ENCODE measurements around the gene TMC1. TPM values are rescaled to one million over a fixed set of nuclear protein-coding genes. Genes with fewer than 3 reads are reported as not detected.

TMC1 gene
- total RNA-seq, 1 experiment from 2014 or later = 0.36 TPM

- no peaks in the 10 kb centered on the region for H3K9me3 ChIP-seq (ENCODE audit: control insufficient read depth, insufficient read depth, low read depth, low read length)
- no peak overlapping the region for H3K27ac ChIP-seq (ENCODE audit: low read length)
- no peak for TF ChIP-seq POLR2AphosphoS5 (IDR thresholded peaks at IDR 0.05; ENCODE audit: low read depth, low read length)
- no peak for TF ChIP-seq SIN3A (IDR thresholded peaks at IDR 0.05; ENCODE audit: borderline replicate concordance, insufficient read depth, low read depth, low read length)
- no peak for TF ChIP-seq CTCF (IDR thresholded peaks at IDR 0.05)
- TF ChIP-seq REST (IDR thresholded peaks at IDR 0.05; ENCODE audit: insufficient read depth in 1 of 2, low read depth in 2 of 2, low read length in 1 of 2) = no peak
- TF ChIP-seq TCF7L2 (IDR thresholded peaks at IDR 0.05; ENCODE audit: low read depth, low read length) = no peak
- ATAC-seq = no peak
- no peaks in the 10 kb centered on the region for H3K27me3 ChIP-seq (ENCODE audit: control insufficient read depth, insufficient read depth, low read length)
- H3K4me3 ChIP-seq (ENCODE audit: low read depth in 2 of 2, low read length in 2 of 2) = no peak overlapping the region
- intact Hi-C loops (cut with micrococcal nuclease; ENCODE audit: unreplicated experiment) = no loop called here
- DNase-seq (ENCODE audit: low read depth, low spot score) = no peak
- H3K4me1 ChIP-seq (ENCODE audit: control insufficient read depth, insufficient read depth, low read length) = no peaks in the 10 kb centered on the region
- ChIA-PET POLR2A (no interaction called here), CTCF (no interaction called here)
- in situ Hi-C loops (cut with HindIII; ENCODE audit: low pct_unique_long_range_greater_than_20kb, low sequenced_read_pairs) = no loop called here
- no peaks in the 10 kb centered on the region for H3K36me3 ChIP-seq (ENCODE audit: control insufficient read depth, insufficient read depth, low read length)
- BruUV-seq (replicated peaks) = no TSS peak
Measured at GRCh38 chr9:72667181-72667580, 145.8 kb downstream of the TMC1 start.

- CTCF ChIA-PET = no interaction called here
Measured at GRCh38 chr9:72674961-72675360, 153.6 kb downstream of the TMC1 start.

More at GRCh38 chr9:72674961-72675360, 153.6 kb downstream of the TMC1 start:
- intact Hi-C loops (cut with micrococcal nuclease; ENCODE audit: unreplicated experiment) = no loop called here
- POLR2A ChIA-PET = no interaction called here
- no TSS peak for BruUV-seq (replicated peaks)
- no peaks in the 10 kb centered on the region for H3K27me3 ChIP-seq (ENCODE audit: control insufficient read depth, insufficient read depth, low read length)
- no peak overlapping the region for H3K27ac ChIP-seq (ENCODE audit: low read length)
- no peak overlapping the region for H3K4me3 ChIP-seq (ENCODE audit: low read depth in 2 of 2, low read length in 2 of 2)
- no peaks in the 10 kb centered on the region for H3K4me1 ChIP-seq (ENCODE audit: control insufficient read depth, insufficient read depth, low read length)
- H3K36me3 ChIP-seq (ENCODE audit: control insufficient read depth, insufficient read depth, low read length) = no peaks in the 10 kb centered on the region
- ATAC-seq (no peak), DNase-seq (ENCODE audit: low read depth, low spot score) (no peak)
- no peak for TF ChIP-seq TCF7L2 (IDR thresholded peaks at IDR 0.05; ENCODE audit: low read depth, low read length)
- no peak for TF ChIP-seq REST (IDR thresholded peaks at IDR 0.05; ENCODE audit: insufficient read depth in 1 of 2, low read depth in 2 of 2, low read length in 1 of 2)
- TF ChIP-seq CTCF (IDR thresholded peaks at IDR 0.05) = no peak
- TF ChIP-seq POLR2AphosphoS5 (IDR thresholded peaks at IDR 0.05; ENCODE audit: low read depth, low read length) = no peak
- TF ChIP-seq SIN3A (IDR thresholded peaks at IDR 0.05; ENCODE audit: borderline replicate concordance, insufficient read depth, low read depth, low read length) = no peak
- H3K9me3 ChIP-seq (ENCODE audit: control insufficient read depth, insufficient read depth, low read depth, low read length) = no peaks in the 10 kb centered on the region
- in situ Hi-C loops (cut with HindIII; ENCODE audit: low pct_unique_long_range_greater_than_20kb, low sequenced_read_pairs) = no loop called here

All from Panc1 (cell line).